K562 (cell line): Measurements from ENCODE around the gene CNBD2. TPM values are rescaled to one million over a fixed set of nuclear protein-coding genes. Genes with fewer than 3 reads are reported as not detected.

Experiments
- CREB3L1 ChIP-seq: fragments of 450-650 bp; IDR thresholded peaks from 2 replicates; pipeline ENCODE4 v1.6.1; 2014; ENCODE audit warnings: low read depth, mild to moderate bottlenecking, moderate library complexity, borderline replicate concordance
- HDAC2 ChIP-seq: fragments of 450-650 bp; IDR thresholded peaks from 2 replicates; pipeline ENCODE4 v1.6.1; 2016; ENCODE audit warnings: mild to moderate bottlenecking
- KAT8 ChIP-seq: fragments of 450-650 bp; IDR thresholded peaks from 2 replicates; pipeline ENCODE4 v1.6.1; 2016; ENCODE audit warnings: low read depth, mild to moderate bottlenecking
- KLF1 ChIP-seq: fragments of 450-650 bp; IDR thresholded peaks from 2 replicates; pipeline ENCODE4 v1.6.1; 2016; ENCODE audit warnings: missing genetic modification characterization, missing compliant biosample characterization
- KLF13 ChIP-seq: fragments of 450-650 bp; IDR thresholded peaks from 2 replicates; pipeline ENCODE4 v1.6.1; 2016; ENCODE audit warnings: missing genetic modification characterization, low read depth, mild to moderate bottlenecking, missing compliant biosample characterization, moderate library complexity, borderline replicate concordance
- LCOR ChIP-seq: sonication (generic); formaldehyde crosslinking; IDR thresholded peaks from 2 replicates; pipeline ENCODE4 v1.8.0; 2022; ENCODE audit warnings: mild to moderate bottlenecking, missing genetic modification reagents
- MAFG ChIP-seq: fragments of 450-650 bp; conservative IDR thresholded peaks from 2 replicates; pipeline ENCODE4 v1.6.1; 2016; ENCODE audit warnings: missing genetic modification characterization, missing compliant biosample characterization
- MNT ChIP-seq, 2 experiments: fragments of 450-650 bp; conservative IDR thresholded peaks; 2 replicates each; pipeline ENCODE4 v1.6.1; 2017; ENCODE audit warnings: mild to moderate bottlenecking in 2 of 2, moderate library complexity in 2 of 2
- MTA1 ChIP-seq: fragments of 450-650 bp; IDR thresholded peaks from 2 replicates; pipeline ENCODE4 v1.6.1; 2017; ENCODE audit warnings: borderline replicate concordance
- NR2C2 ChIP-seq, 2 experiments: fragments of 200-800 bp in 1 of 2; sonication (Bioruptor generic) in 1 of 2; sonication (generic) in 1 of 2; formaldehyde crosslinking in 1 of 2; IDR thresholded peaks; 2 replicates each; pipeline versions ENCODE4 v1.6.1 to v1.8.0; 2016 to 2022; ENCODE audit warnings: mild to moderate bottlenecking in 1 of 2, missing compliant biosample characterization in 1 of 2, missing genetic modification characterization in 1 of 2, missing genetic modification reagents in 1 of 2
- PHF20 ChIP-seq: fragments of 450-650 bp; IDR thresholded peaks from 2 replicates; pipeline ENCODE4 v1.6.1; 2018; ENCODE audit not compliant: partially characterized antibody
- PRMT5 ChIP-seq: sonication (generic); formaldehyde crosslinking; IDR thresholded peaks from 2 replicates; pipeline ENCODE4 v1.5.0; 2020; ENCODE audit warnings: missing genetic modification reagents
- RAD21 ChIP-seq, 2 experiments: fragments of 250-450 bp in 1 of 2; fragments of 450-650 bp in 1 of 2; sonication (Bioruptor Pico) in 1 of 2; formaldehyde crosslinking in 1 of 2; IDR thresholded peaks in 1 of 2; conservative IDR thresholded peaks in 1 of 2; 2 replicates each; pipeline versions ENCODE4 v1.4.0 to v1.8.0; 2020 to 2022; ENCODE audit warnings: mild to moderate bottlenecking in 2 of 2, moderate library complexity in 1 of 2
- RBM17 ChIP-seq: fragments of 200-400 bp; formaldehyde crosslinking; IDR thresholded peaks from 2 replicates; pipeline ENCODE4 v1.6.1; 2017; ENCODE audit warnings: low read depth, mild to moderate bottlenecking, low read length, borderline replicate concordance
- SIN3B ChIP-seq: fragments of 450-650 bp; IDR thresholded peaks from 2 replicates; pipeline ENCODE4 v1.6.1; 2017; ENCODE audit warnings: low read depth, mild to moderate bottlenecking, moderate library complexity
- SMARCA5 ChIP-seq: fragments of 450-650 bp; IDR thresholded peaks from 2 replicates; pipeline ENCODE4 v1.6.1; 2016
- SRSF7 ChIP-seq: fragments of 200-400 bp; formaldehyde crosslinking; optimal IDR thresholded peaks from 2 replicates; pipeline ENCODE3; 2017; ENCODE audit warnings: mild to moderate bottlenecking, low read depth, low read length
- U2AF2 ChIP-seq: fragments of 200-400 bp; formaldehyde crosslinking; optimal IDR thresholded peaks from 2 replicates; pipeline ENCODE3; 2017; ENCODE audit warnings: low read depth, mild to moderate bottlenecking, low read length
- WHSC1 ChIP-seq: IDR thresholded peaks from one replicate; pipeline ENCODE4 v1.6.1; 2012; ENCODE audit warnings: low read length, control low read depth, inconsistent platforms
- ZC3H11A ChIP-seq: IDR thresholded peaks from 2 replicates; pipeline ENCODE4 v1.6.1; 2012; ENCODE audit warnings: low read depth, low read length, improper control_type of control experiment
- ZNF507 ChIP-seq: conservative IDR thresholded peaks from 2 replicates; pipeline ENCODE4 v1.6.1; 2017; ENCODE audit warnings: missing genetic modification characterization, missing compliant biosample characterization
- ZNF518B ChIP-seq: fragments of 250-450 bp; sonication (Bioruptor Pico); IDR thresholded peaks from 2 replicates; pipeline ENCODE4 v1.5.0; 2021; ENCODE audit warnings: mild to moderate bottlenecking, moderate library complexity
- polyA plus RNA-seq, 8 experiments: library from polyadenylated mRNA; depleted of rRNA in 4 of 8; stranded (reverse) in 5 of 8; unstranded in 3 of 8; fragments of >200 nt; fragmentation: Nextera tagmentation in 2 of 8; fragmentation: Illumina TruSeq in 1 of 8; extraction: Ambion mirVana in 2 of 8; extraction: Trizol in 1 of 8; gene quantifications; 2 replicates each; pipeline versions ENCODE4 v1.2.1 to v1.2.3, GENCODE V29; 2011 to 2014; ENCODE audit warnings: inconsistent platforms in 1 of 8, missing spikeins in 1 of 8
- total RNA-seq, 7 experiments: library from RNA; depleted of rRNA in 6 of 7; stranded (reverse); fragments of >200 nt in 6 of 7; fragmentation: Illumina TruSeq in 2 of 7; extraction: Trizol in 2 of 7; gene quantifications; 2 replicates each; pipeline versions ENCODE4 v1.2.1 to v1.2.3, GENCODE V29; 2011 to 2021; ENCODE audit warnings: low replicate concordance in 1 of 7

The CNBD2 gene
- total and polyA plus RNA-seq, 9 of the 15 experiments (the other 6 are each of a cell fraction or from before 2014, with no cell fraction given), result 3.2 to 17.5 (median 5.3) TPM

- TF ChIP-seq CREB3L1 (peak; percentile 85), KLF1 (tag) (peak; percentile 12; the same call in 1 of the 2 replicates), LCOR (CRISPR knock-in tag) (peak; percentile 98), RBM17 (no peak), U2AF2 (no peak), ZC3H11A (peak; percentile 84; the same call in 1 of the 2 replicates), SIN3B (peak; percentile 84), MTA1 (no peak), HDAC2 (peak; percentile 83), KAT8 (no peak), NR2C2 (CRISPR knock-in tag; IDR thresholded peaks at IDR 0.05) (peak; percentile 72), NR2C2 (tag; IDR thresholded peaks at IDR 0.05) (peak; percentile 96), SMARCA5 (peak; percentile 49; the same call in 1 of the 2 replicates), ZNF518B (no peak), ZNF507 (tag) (no peak), MAFG (tag) (no peak), PRMT5 (CRISPR knock-in tag) (no peak), KLF13 (tag) (no peak; the same call in 1 of the 2 replicates), WHSC1 (no peak), RAD21 (CRISPR knock-in tag; conservative IDR thresholded peaks at IDR 0.05 in 1 of 2, IDR thresholded peaks at IDR 0.05 in 1 of 2) (peak; percentile 48 to 60), PHF20 (peak; percentile 89), SRSF7 (no peak), MNT (conservative IDR thresholded peaks at IDR 0.05) (peak; percentile 94 to 97)
Measured at GRCh38 chr20:35954200-35954906, 14.0 kb upstream of the CNBD2 start, which contains the start of gene SCAND1 (continued).
